GM12878 (cell line): Measurements from ENCODE around the gene VSTM5. TPM values are rescaled to one million over a fixed set of nuclear protein-coding genes. Genes with fewer than 3 reads are reported as not detected.

Source experiments
- ATAC-seq: fragments of 200-7000 bp; cut with Tn5 transposase; 3 replicates; pipeline ENCODE4 v1.9.1; 2020; ENCODE audit warnings: mild to moderate bottlenecking, moderate library complexity
- BruUV-seq: library from RNA; stranded (reverse); fragments of 400-500 nt; replicated peaks from 2 replicates; lab custom pipeline; 2021; lab: Mats Ljungman, UMichigan
- CTCF ChIA-PET: fragments of 300-600 bp; sonication (Branson Sonifier 250); formaldehyde crosslinking; extraction: SDS; loops from one replicate; lab custom pipeline; 2021; ENCODE audit warnings: inconsistent platforms; lab: Yijun Ruan, JAX
- POLR2A ChIA-PET: fragments of 350-600 bp; formaldehyde crosslinking; extraction: SDS; loops from one replicate; lab custom pipeline; 2021; ENCODE audit warnings: inconsistent platforms; lab: Charles Lee
- RAD21 ChIA-PET: fragments of 300-600 bp; sonication (Branson Sonifier 250); formaldehyde crosslinking; loops from one replicate; lab custom pipeline; 2023; ENCODE audit warnings: antibody characterized with exemption; ENCODE audit not compliant: unreplicated experiment; lab: Charles Lee
- SMC1A ChIA-PET: fragments of 300-600 bp; sonication (Branson Sonifier 250); formaldehyde crosslinking; loops from one replicate; lab custom pipeline; 2023; ENCODE audit not compliant: unreplicated experiment, uncharacterized antibody; lab: Charles Lee
- DNase-seq: peaks from one replicate; pipeline ENCODE4 v3.0.0-alpha.2; 2011; ENCODE audit warnings: low read depth, low spot score
- FAIRE-seq: peaks from 3 replicates; lab custom pipeline; 2011; peaks lifted over from hg19 to GRCh38; lab: Jason Lieb, UNC
- H2AFZ ChIP-seq: 2 replicates; pipeline ENCODE4 v1.6.0; 2011; ENCODE audit warnings: low read depth, low read length, control low read depth; ENCODE audit not compliant: control insufficient read depth
- H3K27ac ChIP-seq: 2 replicates; pipeline ENCODE4 v1.5.1; 2011; ENCODE audit warnings: control low read depth; ENCODE audit not compliant: control insufficient read depth, insufficient read depth
- H3K27me3 ChIP-seq, 2 experiments: replicated peaks in 1 of 2; 2 replicates each; pipeline versions ENCODE4 v1.6.0 to v1.6.1; 2011; ENCODE audit warnings: low read length in 1 of 2; ENCODE audit not compliant: control insufficient read depth in 2 of 2, insufficient read depth in 2 of 2
- H3K36me3 ChIP-seq, 2 experiments: 2 replicates each; pipeline ENCODE4 v1.5.1; 2011; ENCODE audit warnings: low read length in 1 of 2; ENCODE audit not compliant: control insufficient read depth in 2 of 2, insufficient read depth in 2 of 2
- H3K4me1 ChIP-seq: 2 replicates; pipeline ENCODE4 v1.6.1; 2011; ENCODE audit warnings: mild to moderate bottlenecking, low read length, moderate library complexity, mixed read lengths; ENCODE audit not compliant: control insufficient read depth, insufficient read depth
- H3K4me2 ChIP-seq: 2 replicates; pipeline ENCODE4 v1.6.0; 2011; ENCODE audit warnings: control low read depth; ENCODE audit not compliant: control insufficient read depth, insufficient read depth
- H3K4me3 ChIP-seq: fragments of 200-600 bp; sonication (generic); 2 replicates; pipeline ENCODE4 v1.5.1; 2016
- H3K79me2 ChIP-seq: 2 replicates; pipeline ENCODE4 v1.6.0; 2011; ENCODE audit warnings: low read length; ENCODE audit not compliant: control insufficient read depth, insufficient read depth
- H3K9ac ChIP-seq: 2 replicates; pipeline ENCODE4 v1.8.0; 2011; ENCODE audit warnings: low read length, control low read depth, mixed read lengths; ENCODE audit not compliant: control insufficient read depth, insufficient read depth
- H3K9me3 ChIP-seq: replicated peaks from 3 replicates; pipeline ENCODE4 v1.5.1; 2011; ENCODE audit warnings: mild to moderate bottlenecking, low read length; ENCODE audit not compliant: control insufficient read depth, insufficient read depth
- H4K20me1 ChIP-seq: 2 replicates; pipeline ENCODE4 v1.6.0; 2011; ENCODE audit not compliant: control insufficient read depth, insufficient read depth
- ASH2L ChIP-seq: fragments of 300-600, 200-600 bp; sonication (generic); IDR thresholded peaks from 2 replicates; pipeline ENCODE4 v1.6.1; 2017; ENCODE audit warnings: low read depth, mild to moderate bottlenecking, borderline replicate concordance
- BACH1 ChIP-seq: fragments of 450-650 bp; IDR thresholded peaks from 2 replicates; pipeline ENCODE4 v1.6.1; 2017; ENCODE audit warnings: mild to moderate bottlenecking, borderline replicate concordance
- ESRRA ChIP-seq: IDR thresholded peaks from 2 replicates; pipeline ENCODE4 v1.6.1; 2012; ENCODE audit warnings: mild to moderate bottlenecking, low read length, improper control_type of control experiment
- EZH2 ChIP-seq: IDR thresholded peaks from 2 replicates; pipeline ENCODE4 v1.6.1; 2012; ENCODE audit warnings: low read depth, mild to moderate bottlenecking, control low read depth, inconsistent platforms, low read length, borderline replicate concordance; ENCODE audit not compliant: control insufficient read depth
- HSF1 ChIP-seq: fragments of 150-350 bp; IDR thresholded peaks from 2 replicates; pipeline ENCODE4 v1.6.1; 2014; ENCODE audit warnings: mild to moderate bottlenecking, low read depth, low read length
- IKZF1 ChIP-seq: fragments of 450-650 bp; conservative IDR thresholded peaks from 2 replicates; pipeline ENCODE4 v1.6.1; 2017; ENCODE audit warnings: antibody characterized with exemption, mild to moderate bottlenecking
- IRF4 ChIP-seq: IDR thresholded peaks from 2 replicates; pipeline ENCODE4 v1.6.1; 2011; ENCODE audit warnings: low read depth, low read length
- MLLT1 ChIP-seq: fragments of 450-650 bp; IDR thresholded peaks from 2 replicates; pipeline ENCODE4 v1.6.1; 2016; ENCODE audit warnings: mild to moderate bottlenecking
- PAX8 ChIP-seq: fragments of 450-650 bp; IDR thresholded peaks from 2 replicates; pipeline ENCODE4 v1.6.1; 2017; ENCODE audit warnings: mild to moderate bottlenecking, moderate library complexity
- POLR2AphosphoS5 ChIP-seq: IDR thresholded peaks from 2 replicates; pipeline ENCODE4 v1.6.1; 2011; ENCODE audit warnings: mild to moderate bottlenecking, low read length, inconsistent platforms
- RAD51 ChIP-seq: fragments of 450-650 bp; IDR thresholded peaks from 2 replicates; pipeline ENCODE4 v1.6.1; 2016; ENCODE audit warnings: moderate library complexity, mild to moderate bottlenecking, inconsistent platforms
- RB1 ChIP-seq: fragments of 450-650 bp; formaldehyde crosslinking; IDR thresholded peaks from 2 replicates; pipeline ENCODE4 v1.6.1; 2017; ENCODE audit warnings: mild to moderate bottlenecking, borderline replicate concordance
- SMAD5 ChIP-seq: IDR thresholded peaks from 2 replicates; pipeline ENCODE4 v1.6.1; 2016; ENCODE audit warnings: antibody characterized with exemption, low read depth
- STAT1 ChIP-seq: fragments of 450-650 bp; conservative IDR thresholded peaks from 2 replicates; pipeline ENCODE4 v1.6.1; 2014; ENCODE audit warnings: antibody characterized with exemption, mild to moderate bottlenecking
- WGBS: methylation state at CpG from one replicate; pipeline ENCODE4 v1.1.6; 2016; ENCODE audit warnings: low lambda C conversion rate; ENCODE audit not compliant: insufficient replicate concordance, insufficient coverage; ENCODE audit errors: missing lambda C conversion rate; 5-methylcytosine and 5-hydroxymethylcytosine counted together
- in situ Hi-C: fragments of 300-500 bp; cut with MboI; formaldehyde crosslinking; loops from 9 replicates; pipeline ENCODE4 v1.14.3; 2018; ENCODE audit warnings: mixed read lengths
- intact Hi-C: fragments of 100-400 bp; cut with micrococcal nuclease; formaldehyde crosslinking; loops from one replicate; pipeline ENCODE4 v1.14.2; 2022; ENCODE audit not compliant: unreplicated experiment
- polyA plus RNA-seq, 11 experiments: library from polyadenylated mRNA; depleted of rRNA in 4 of 11; unstranded in 6 of 11; stranded (reverse) in 5 of 11; fragments of >200 nt; fragmentation: Nextera tagmentation in 4 of 11; fragmentation: Illumina TruSeq in 1 of 11; extraction: Ambion mirVana in 4 of 11; extraction: Trizol in 1 of 11; gene quantifications; 1 replicate in 1 of 11; 2 replicates in 10 of 11; pipeline versions ENCODE4 v1.2.1 to v1.2.3, GENCODE V29; 2011 to 2016; ENCODE audit warnings: inconsistent platforms in 2 of 11, missing spikeins in 2 of 11, low read depth in 1 of 11
- total RNA-seq, 4 experiments: library from RNA; depleted of rRNA in 3 of 4; stranded (reverse); fragments of >200 nt in 3 of 4; fragmentation: Illumina TruSeq in 1 of 4; extraction: Trizol in 1 of 4; gene quantifications; 2 replicates each; pipeline versions ENCODE4 v1.2.1 to v1.2.3, GENCODE V29; 2013 to 2021
- TF ChIP-seq, protein P1 (sequence below): fragments of 450-650 bp; IDR thresholded peaks from 2 replicates; pipeline ENCODE4 v1.6.1; 2014; ENCODE audit warnings: mild to moderate bottlenecking

The VSTM5 gene
- total and polyA plus RNA-seq, 10 of the 15 experiments (the other 5 are each of a cell fraction or from before 2014, with no cell fraction given): not detected

DNA sequence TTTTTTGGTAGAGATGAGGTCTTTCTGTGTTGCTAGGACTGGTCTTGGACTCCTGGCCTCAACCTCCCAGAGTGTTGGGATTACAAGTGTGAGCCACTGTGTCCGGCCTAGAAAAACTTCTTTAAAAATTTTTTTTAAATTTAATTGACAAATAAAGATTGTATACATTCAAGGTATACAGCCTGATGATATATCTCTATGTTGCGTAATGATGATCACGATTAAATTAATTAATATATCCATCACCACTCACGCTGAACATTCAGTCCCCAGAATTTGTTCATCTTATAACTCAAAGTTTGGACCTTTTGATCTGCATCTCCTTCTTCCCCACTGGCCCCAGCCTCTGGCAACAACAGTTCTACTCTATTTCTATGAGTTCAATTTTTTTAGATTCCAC is 27.2 kb downstream of the VSTM5 start:
- Histone ChIP-seq H4K20me1 (no peaks in the 10 kb centered on the region), H3K79me2 (no peaks in the 10 kb centered on the region)
- no peak for DNase-seq
- TF ChIP-seq HSF1 (no peak), EZH2 (no peak), SMAD5 (no peak), ASH2L (no peak), BACH1 (no peak), STAT1 (no peak), RAD51 (no peak), IRF4 (no peak), POLR2AphosphoS5 (no peak), RB1 (no peak), MLLT1 (no peak), ESRRA (no peak), PAX8 (no peak), IKZF1 (no peak)
- TF ChIP-seq, protein P1, sequence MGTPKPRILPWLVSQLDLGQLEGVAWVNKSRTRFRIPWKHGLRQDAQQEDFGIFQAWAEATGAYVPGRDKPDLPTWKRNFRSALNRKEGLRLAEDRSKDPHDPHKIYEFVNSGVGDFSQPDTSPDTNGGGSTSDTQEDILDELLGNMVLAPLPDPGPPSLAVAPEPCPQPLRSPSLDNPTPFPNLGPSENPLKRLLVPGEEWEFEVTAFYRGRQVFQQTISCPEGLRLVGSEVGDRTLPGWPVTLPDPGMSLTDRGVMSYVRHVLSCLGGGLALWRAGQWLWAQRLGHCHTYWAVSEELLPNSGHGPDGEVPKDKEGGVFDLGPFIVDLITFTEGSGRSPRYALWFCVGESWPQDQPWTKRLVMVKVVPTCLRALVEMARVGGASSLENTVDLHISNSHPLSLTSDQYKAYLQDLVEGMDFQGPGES: no peak
- TF ChIP-seq, all 136 proteins: peak for 0
- Histone ChIP-seq H3K9me3 (no peaks in the 10 kb centered on the region), H3K27ac (no peak overlapping the region), H3K27me3 (no peaks in the 10 kb centered on the region), H3K36me3 (no peaks in the 10 kb centered on the region), H3K9ac (no peak overlapping the region), H3K4me3 (no peak overlapping the region), H3K4me1 (no peaks in the 10 kb centered on the region), H2AFZ (no peak overlapping the region), H3K4me2 (no peak overlapping the region)
- FAIRE-seq: no peak
- BruUV-seq: no TSS peak
- in situ Hi-C loops: no loop called here
- RAD21 ChIA-PET: no interaction called here
- intact Hi-C loops: no loop called here
- CTCF ChIA-PET: no interaction called here
- POLR2A ChIA-PET: no interaction called here
- 55% methylated on average over 4 of the region's 4 CpGs for WGBS
- ATAC-seq: no peak
- SMC1A ChIA-PET: no interaction called here
